ENCODE results near the gene AKR1D1.
"Not testable (repeated sequence)": the region's sequence is repeated elsewhere in the genome, so short reads cannot be mapped to it uniquely, and the experiment has no call there.

AKR1D1 gene, protein sequence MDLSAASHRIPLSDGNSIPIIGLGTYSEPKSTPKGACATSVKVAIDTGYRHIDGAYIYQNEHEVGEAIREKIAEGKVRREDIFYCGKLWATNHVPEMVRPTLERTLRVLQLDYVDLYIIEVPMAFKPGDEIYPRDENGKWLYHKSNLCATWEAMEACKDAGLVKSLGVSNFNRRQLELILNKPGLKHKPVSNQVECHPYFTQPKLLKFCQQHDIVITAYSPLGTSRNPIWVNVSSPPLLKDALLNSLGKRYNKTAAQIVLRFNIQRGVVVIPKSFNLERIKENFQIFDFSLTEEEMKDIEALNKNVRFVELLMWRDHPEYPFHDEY

GRCh38 chr7:138076196-138076595 is at the start of gene AKR1D1:
Gene AKR1D1 (plus strand): TSS chr7:138076459. CDS start chr7:138076519, 60 bp downstream.
- DNase-seq, result no peak

GRCh38 chr7:138027100-138027499 is 49.2 kb upstream of the AKR1D1 start:
- DNase-seq, result no peak

- no peak for DNase-seq
Observed at GRCh38 chr7:138029126-138029525, 47.1 kb upstream of the AKR1D1 start.

DNA sequence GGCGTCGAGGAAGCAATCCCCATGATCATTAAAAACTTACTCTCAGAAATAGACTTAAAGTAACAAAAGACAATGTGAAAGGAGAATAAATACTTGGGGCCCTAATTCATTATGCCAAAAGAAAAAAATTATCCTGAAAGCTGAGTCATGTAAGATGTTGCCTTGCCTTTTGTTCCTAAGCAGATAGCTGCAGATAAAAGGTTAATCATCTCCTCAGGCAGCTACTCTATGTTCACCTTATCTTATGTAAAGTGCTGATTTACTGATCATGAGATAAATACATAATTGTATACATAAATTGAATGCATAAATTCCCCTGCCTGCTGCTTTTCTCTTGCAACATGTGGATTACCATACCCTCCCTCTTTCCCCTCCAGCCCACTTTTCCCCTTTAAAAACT is 46.3 kb upstream of the AKR1D1 start:
- no peak for DNase-seq

- no peak for DNase-seq
Observed at GRCh38 chr7:138030679-138031351, 45.4 kb upstream of the AKR1D1 start.

DNA sequence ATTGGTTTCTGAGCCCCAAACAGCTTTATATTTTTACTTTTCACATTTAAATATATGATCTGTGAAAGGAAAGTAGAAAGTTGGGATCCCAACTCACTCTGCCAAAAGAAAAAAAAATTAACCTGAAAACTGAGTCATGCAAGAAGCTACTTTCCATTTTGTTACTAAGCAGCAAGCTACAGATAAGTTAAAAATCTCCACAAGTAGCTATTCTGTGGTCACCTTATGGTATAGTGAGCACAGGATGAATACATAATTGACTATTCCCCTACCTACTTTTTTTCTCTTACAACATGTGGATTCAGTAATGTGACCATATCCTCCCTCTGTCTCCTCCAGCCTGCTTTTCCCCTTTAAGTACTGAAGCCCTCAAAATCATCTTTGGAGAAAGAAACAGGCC is 44.1 kb upstream of the AKR1D1 start:
- no peak for DNase-seq

GRCh38 chr7:138032770-138033169 is 43.5 kb upstream of the AKR1D1 start:
- no peak for DNase-seq

DNA sequence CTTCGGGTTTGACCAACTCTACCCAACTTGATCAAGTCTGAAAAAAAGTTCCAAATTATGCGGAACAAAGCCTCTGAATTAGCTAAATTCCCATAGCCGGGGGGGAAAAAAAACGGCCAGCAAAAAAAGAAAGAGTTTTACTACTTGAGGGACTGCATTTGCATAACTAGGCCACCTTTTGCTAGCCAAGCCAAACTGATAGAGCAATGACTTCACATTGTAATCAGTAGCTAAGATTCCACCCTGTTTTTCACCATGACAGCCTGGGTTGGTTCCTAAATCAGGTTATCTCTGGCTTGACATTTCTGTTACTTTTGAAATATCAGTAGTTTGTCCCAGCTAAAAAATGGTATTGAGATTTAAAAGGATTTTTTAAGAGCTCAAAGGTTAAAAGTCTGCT is 43.0 kb upstream of the AKR1D1 start:
- DNase-seq, result no peak

DNA sequence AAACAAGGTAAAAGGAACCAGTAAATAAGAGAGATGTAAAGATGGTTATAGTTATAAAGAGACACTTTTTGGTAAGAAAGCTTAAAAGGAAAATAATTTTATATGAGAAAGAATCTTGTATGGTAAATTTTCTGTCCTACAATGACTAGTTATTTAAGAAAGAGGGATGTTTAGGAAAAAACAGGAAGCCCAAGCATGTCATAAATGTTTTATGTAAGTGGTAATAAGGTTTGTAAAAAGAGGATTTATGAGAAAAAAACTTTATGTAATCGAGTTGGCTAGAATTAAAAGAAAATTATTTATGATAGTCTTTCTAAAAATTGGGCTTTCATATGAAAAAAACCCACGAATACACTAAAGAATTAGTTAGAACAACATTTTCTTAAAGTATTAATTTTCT is 40.1 kb upstream of the AKR1D1 start:
- DNase-seq, result no peak

- not testable (repeated sequence) for DNase-seq
Observed at GRCh38 chr7:138040063-138040462, 36.2 kb upstream of the AKR1D1 start.

GRCh38 chr7:138044897-138045296 is 31.4 kb upstream of the AKR1D1 start:
- no peak for DNase-seq

DNA sequence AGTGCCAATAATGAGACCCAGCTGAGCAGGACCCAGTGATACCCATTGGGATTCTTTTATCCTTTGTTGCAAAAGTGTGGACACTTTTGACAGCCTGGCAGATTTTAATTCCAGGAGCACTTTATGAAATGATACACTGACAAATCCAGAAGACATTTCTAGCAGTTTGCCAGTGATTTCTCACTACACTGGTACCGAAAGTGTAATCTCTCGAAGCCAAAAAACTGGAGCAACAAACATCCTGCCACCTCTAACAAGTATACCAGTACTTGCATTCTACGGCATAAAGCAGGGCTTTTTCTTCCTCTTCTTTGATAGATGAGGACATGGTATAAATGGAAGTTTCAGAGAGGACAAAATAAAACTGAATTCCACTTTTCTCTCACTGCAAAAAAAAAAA is 28.4 kb upstream of the AKR1D1 start:
- DNase-seq, result no peak

- DNase-seq, result no peak
Observed at GRCh38 chr7:138049505-138050116, 26.6 kb upstream of the AKR1D1 start.

GRCh38 chr7:138051712-138052247 is 24.5 kb upstream of the AKR1D1 start:
- not testable (repeated sequence) for DNase-seq

DNA sequence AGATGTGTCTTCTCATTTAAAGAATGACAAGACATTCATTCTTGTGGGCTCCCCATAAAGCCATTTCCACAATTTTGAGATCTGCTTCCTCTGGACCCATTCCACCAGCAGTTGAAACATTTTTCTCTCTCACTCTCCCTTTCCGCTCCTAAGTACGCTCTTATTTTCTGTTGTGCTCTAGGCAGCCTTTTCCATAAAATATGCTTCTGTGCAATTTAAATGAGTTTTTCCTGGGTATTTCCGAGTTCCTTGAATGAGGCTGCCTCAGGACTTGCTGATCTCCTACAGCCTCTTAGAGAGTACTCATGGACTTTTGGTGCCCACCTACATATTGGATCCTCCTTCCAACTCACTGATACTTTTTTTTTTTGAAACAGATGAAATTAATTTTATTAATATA is 23.6 kb upstream of the AKR1D1 start:
- DNase-seq, result no peak

DNA sequence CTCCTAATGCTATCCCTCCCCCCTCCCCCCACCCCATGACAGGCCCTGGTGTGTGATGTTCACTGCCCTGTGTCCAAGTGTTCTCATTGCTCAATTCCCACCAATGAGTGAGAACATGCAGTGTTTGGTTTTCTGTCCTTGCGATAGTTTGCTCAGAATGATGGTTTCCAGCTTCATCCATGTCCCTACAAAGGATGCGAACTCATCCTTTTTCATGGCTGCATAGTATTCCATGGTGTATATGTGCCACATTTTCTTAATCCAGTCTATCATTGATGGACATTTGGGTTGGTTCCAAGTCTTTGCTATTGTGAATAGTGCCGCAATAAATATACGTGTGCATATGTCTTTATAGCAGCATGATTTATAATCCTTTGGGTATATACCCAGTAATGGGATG is 20.6 kb upstream of the AKR1D1 start:
- DNase-seq, result not testable (repeated sequence)

GRCh38 chr7:138063400-138063799 is 12.9 kb upstream of the AKR1D1 start:
- no peak for DNase-seq

DNA sequence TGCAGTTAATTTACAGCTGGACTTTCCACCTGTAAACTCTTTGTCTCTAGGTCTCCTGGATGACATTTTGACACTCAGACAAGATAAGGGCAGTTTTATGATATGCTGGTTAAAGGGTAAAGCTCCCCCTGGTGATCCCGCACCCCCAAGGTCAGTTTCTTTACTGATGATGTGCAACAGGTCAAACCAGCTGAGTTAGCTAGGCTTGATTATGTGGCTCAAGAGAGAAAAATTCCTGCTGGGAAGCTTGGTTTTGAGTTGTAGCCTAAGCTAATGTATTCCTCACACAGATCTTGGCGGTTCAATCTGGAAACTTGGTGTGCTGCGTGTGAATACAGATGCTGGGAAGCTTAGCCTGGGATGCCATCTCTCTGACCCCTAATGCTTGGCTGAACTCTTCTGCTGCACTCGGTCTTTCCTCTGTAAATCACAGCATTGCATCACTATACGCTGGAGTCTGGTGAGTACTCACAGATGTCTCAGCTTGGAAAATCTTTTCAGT is 11.4 kb upstream of the AKR1D1 start:
- DNase-seq, result no peak

- DNase-seq, result no peak
Observed at GRCh38 chr7:138065827-138066226, 10.4 kb upstream of the AKR1D1 start.

DNA sequence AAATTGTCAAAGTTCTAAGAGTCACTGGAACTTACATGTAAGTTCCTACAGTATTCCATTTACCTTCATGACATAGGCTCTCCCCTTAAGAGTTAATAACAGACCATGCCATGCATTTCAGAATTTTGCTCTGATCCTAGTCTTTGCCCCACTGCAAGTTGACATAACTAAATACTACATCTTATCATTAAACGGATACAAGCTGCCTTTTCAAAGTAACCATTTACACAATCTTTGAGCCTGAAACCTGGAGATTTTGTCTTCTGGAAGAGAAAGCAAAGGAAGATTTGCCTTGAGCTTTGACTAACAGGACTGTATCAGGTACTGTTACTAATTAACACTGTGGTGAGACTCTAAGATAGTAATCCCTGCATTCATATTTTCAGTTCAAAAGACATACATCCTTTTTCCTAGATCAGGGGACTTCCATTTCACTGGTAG is 9.3 kb upstream of the AKR1D1 start:
- no peak for DNase-seq

GRCh38 chr7:138067774-138068173 is 8.5 kb upstream of the AKR1D1 start:
- DNase-seq, result no peak

DNA sequence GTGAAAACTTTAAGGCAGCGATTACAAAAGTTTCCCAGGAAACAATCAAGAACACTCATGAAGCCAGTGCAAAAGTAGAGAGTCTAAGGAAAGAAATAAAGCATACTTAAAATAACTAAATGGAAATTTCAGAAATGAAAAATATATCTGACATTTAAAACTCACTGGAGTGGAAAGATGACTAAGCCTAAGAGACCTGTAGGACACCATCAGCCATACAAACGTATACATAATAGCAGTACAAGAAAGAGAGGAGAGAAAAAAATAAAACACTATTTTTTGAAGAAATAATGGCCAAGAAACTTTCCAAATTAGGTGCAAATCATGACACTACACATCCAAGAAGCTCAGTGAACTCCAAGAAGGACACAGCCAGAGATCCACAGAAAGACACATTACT is 5.4 kb upstream of the AKR1D1 start:
- no peak for DNase-seq

DNA sequence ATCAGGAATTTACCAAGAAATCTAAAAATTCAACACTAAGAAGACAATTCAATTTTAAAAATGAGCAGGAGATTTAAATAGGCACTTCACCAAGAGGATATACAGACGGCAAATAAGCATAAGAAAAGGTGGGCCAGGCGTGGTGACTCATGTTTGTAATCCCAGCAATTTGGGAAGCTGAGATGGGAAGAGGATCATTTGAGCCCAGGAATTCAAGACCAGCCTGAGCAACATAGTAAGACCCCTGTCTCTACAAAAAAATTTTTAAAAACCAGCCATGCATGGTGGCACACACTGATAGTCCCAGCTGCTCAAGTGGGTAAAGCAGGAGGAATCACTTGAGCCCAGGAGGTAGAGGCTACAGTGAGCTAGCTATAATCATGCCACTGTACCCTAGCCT is 3.5 kb upstream of the AKR1D1 start:
- no peak for DNase-seq

DNA sequence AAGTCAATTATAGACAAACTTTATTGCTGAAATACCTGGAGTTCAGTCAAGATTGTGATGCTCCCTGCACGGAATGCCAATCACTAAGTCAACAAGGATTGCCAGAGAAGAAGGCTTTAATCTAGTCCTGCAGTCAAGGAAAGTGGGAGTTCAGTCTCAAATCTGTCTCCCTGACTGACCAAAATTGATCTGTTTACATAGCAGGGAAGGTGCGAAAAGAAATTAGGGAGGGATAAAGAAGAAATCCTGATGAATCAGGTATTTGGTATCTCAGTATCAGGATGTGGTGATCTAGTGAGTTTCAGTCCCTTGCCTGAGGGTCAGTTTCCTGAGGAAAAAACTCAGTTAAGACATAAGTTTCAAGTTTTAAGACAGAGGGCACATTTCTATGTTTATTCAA is 2.1 kb upstream of the AKR1D1 start:
- DNase-seq, result no peak
